IMR-90 (cell line): ENCODE data around the gene BCL11A. TPM values are rescaled to one million over a fixed set of nuclear protein-coding genes. Genes with fewer than 3 reads are reported as not detected.

Experiments used
- ATAC-seq: fragments of 200-7000 bp; cut with Tn5 transposase; 2 replicates; pipeline ENCODE4 v1.9.1; 2020; ENCODE audit warnings: low read depth, mild to moderate bottlenecking, moderate library complexity
- BruUV-seq: library from RNA; stranded (reverse); fragments of 400-500 nt; replicated peaks from 2 replicates; lab custom pipeline; 2021; lab: Mats Ljungman, UMichigan
- CTCF ChIA-PET: fragments of 300-600 bp; formaldehyde crosslinking; extraction: SDS; loops from one replicate; lab custom pipeline; 2021; ENCODE audit warnings: antibody characterized with exemption; lab: Yijun Ruan, JAX
- POLR2A ChIA-PET: fragments of 300-600 bp; sonication (Branson Sonifier 250); formaldehyde crosslinking; loops from one replicate; lab custom pipeline; 2022; ENCODE audit warnings: antibody characterized with exemption; ENCODE audit not compliant: unreplicated experiment; lab: Charles Lee
- DNase-seq: peaks from one replicate; pipeline ENCODE4 v3.0.0; 2013
- H2AFZ ChIP-seq: replicated peaks from 2 replicates; pipeline ENCODE3; 2013; ENCODE audit warnings: low read length, mild to moderate bottlenecking; ENCODE audit not compliant: poor library complexity
- H2AK5ac ChIP-seq: 2 replicates; pipeline ENCODE4 v1.6.1; 2013; ENCODE audit warnings: low read depth, low read length, inconsistent platforms
- H2AK9ac ChIP-seq: replicated peaks from 2 replicates; pipeline ENCODE3; 2013; ENCODE audit warnings: mild to moderate bottlenecking, low read depth, low read length, moderate library complexity; ENCODE audit not compliant: poor library complexity
- H2BK120ac ChIP-seq: 2 replicates; pipeline ENCODE4 v1.6.1; 2013; ENCODE audit warnings: low read depth, low read length, inconsistent platforms
- H2BK15ac ChIP-seq: 3 replicates; pipeline ENCODE4 v1.6.1; 2013; ENCODE audit warnings: low read depth, low read length, inconsistent platforms
- H2BK20ac ChIP-seq: 2 replicates; pipeline ENCODE4 v1.6.1; 2013; ENCODE audit warnings: low read depth, mild to moderate bottlenecking, inconsistent platforms, low read length, moderate library complexity
- H2BK5ac ChIP-seq: 2 replicates; pipeline ENCODE4 v1.6.1; 2013; ENCODE audit warnings: mild to moderate bottlenecking, low read depth, low read length, inconsistent platforms; ENCODE audit not compliant: poor library complexity, severe bottlenecking
- H3K14ac ChIP-seq: replicated peaks from 2 replicates; pipeline ENCODE4 v1.6.1; 2013; ENCODE audit warnings: low read depth, low read length, inconsistent platforms
- H3K18ac ChIP-seq: 2 replicates; pipeline ENCODE4 v1.6.1; 2013; ENCODE audit warnings: low read depth, low read length, control low read depth
- H3K23ac ChIP-seq: 2 replicates; pipeline ENCODE4 v1.6.1; 2013; ENCODE audit warnings: low read depth, low read length, inconsistent platforms
- H3K27ac ChIP-seq: 2 replicates; pipeline ENCODE4 v1.5.1; 2013; ENCODE audit warnings: mild to moderate bottlenecking, control low read depth, low read length; ENCODE audit not compliant: insufficient read depth
- H3K27me3 ChIP-seq: 2 replicates; pipeline ENCODE4 v1.6.1; 2013; ENCODE audit warnings: low read length; ENCODE audit not compliant: control insufficient read depth, insufficient read depth
- H3K36me3 ChIP-seq: 2 replicates; pipeline ENCODE4 v1.6.1; 2013; ENCODE audit warnings: low read length, mixed read lengths; ENCODE audit not compliant: control insufficient read depth, insufficient read depth
- H3K4ac ChIP-seq: 2 replicates; pipeline ENCODE4 v1.6.1; 2013; ENCODE audit warnings: low read depth, low read length, inconsistent platforms
- H3K4me1 ChIP-seq: 2 replicates; pipeline ENCODE4 v1.6.1; 2013; ENCODE audit warnings: low read length, mixed read lengths; ENCODE audit not compliant: control insufficient read depth, insufficient read depth
- H3K4me2 ChIP-seq: 2 replicates; pipeline ENCODE4 v1.6.1; 2013; ENCODE audit warnings: low read depth, mild to moderate bottlenecking, control low read depth, low read length, moderate library complexity
- H3K4me3 ChIP-seq: 2 replicates; pipeline ENCODE4 v1.5.1; 2013; ENCODE audit warnings: low read depth, mild to moderate bottlenecking, control low read depth, low read length, moderate library complexity; ENCODE audit not compliant: insufficient read depth
- H3K56ac ChIP-seq: 2 replicates; pipeline ENCODE4 v1.6.1; 2013; ENCODE audit warnings: low read length, inconsistent platforms; ENCODE audit not compliant: insufficient read depth; ENCODE audit errors: extremely low read depth
- H3K79me1 ChIP-seq, 2 experiments: 2 replicates each; pipeline ENCODE4 v1.6.1; 2013; ENCODE audit warnings: low read length in 2 of 2, inconsistent platforms in 1 of 2, low read depth in 1 of 2
- H3K9ac ChIP-seq: 2 replicates; pipeline ENCODE4 v1.6.1; 2013; ENCODE audit warnings: low read depth, low read length, control low read depth
- H3K9me1 ChIP-seq: 2 replicates; pipeline ENCODE4 v1.6.1; 2013; ENCODE audit warnings: low read length, inconsistent platforms; ENCODE audit not compliant: insufficient read depth
- H3K9me3 ChIP-seq: 2 replicates; pipeline ENCODE4 v1.6.1; 2013; ENCODE audit warnings: low read length; ENCODE audit not compliant: control insufficient read depth, insufficient read depth
- H4K20me1 ChIP-seq: 2 replicates; pipeline ENCODE4 v1.6.1; 2013; ENCODE audit warnings: low read length, inconsistent platforms; ENCODE audit not compliant: insufficient read depth
- H4K5ac ChIP-seq: 2 replicates; pipeline ENCODE4 v1.6.1; 2013; ENCODE audit warnings: mild to moderate bottlenecking, low read depth, low read length, control low read depth
- H4K8ac ChIP-seq, 2 experiments: 2 replicates each; pipeline ENCODE4 v1.6.1; 2013; ENCODE audit warnings: low read depth in 2 of 2, low read length in 2 of 2, control low read depth in 1 of 2, inconsistent platforms in 1 of 2
- H4K91ac ChIP-seq: 2 replicates; pipeline ENCODE4 v1.6.1; 2013; ENCODE audit warnings: low read depth, low read length, inconsistent platforms; ENCODE audit not compliant: insufficient read depth
- BHLHE40 ChIP-seq: fragments of 150-350 bp; IDR thresholded peaks from 2 replicates; pipeline ENCODE4 v1.6.1; 2016; ENCODE audit warnings: mild to moderate bottlenecking, low read depth, low read length
- CEBPB ChIP-seq: IDR thresholded peaks from 2 replicates; pipeline ENCODE4 v1.6.1; 2012; ENCODE audit warnings: low read depth, low read length, improper control_type of control experiment
- CHD1 ChIP-seq: IDR thresholded peaks from 2 replicates; pipeline ENCODE4 v1.6.1; 2012; ENCODE audit warnings: low read depth, low read length, improper control_type of control experiment
- MAFK ChIP-seq: IDR thresholded peaks from 2 replicates; pipeline ENCODE4 v1.6.1; 2012; ENCODE audit warnings: low read depth, low read length, improper control_type of control experiment
- MAZ ChIP-seq: IDR thresholded peaks from 2 replicates; pipeline ENCODE4 v1.6.1; 2012; ENCODE audit warnings: low read depth, mild to moderate bottlenecking, low read length, improper control_type of control experiment, moderate library complexity, borderline replicate concordance
- MXI1 ChIP-seq: IDR thresholded peaks from 2 replicates; pipeline ENCODE4 v1.6.1; 2012; ENCODE audit warnings: low read depth, mild to moderate bottlenecking, low read length, moderate library complexity, borderline replicate concordance
- NFE2L2 ChIP-seq: fragments of 150-350 bp; IDR thresholded peaks from 2 replicates; pipeline ENCODE4 v1.6.1; 2016; ENCODE audit warnings: low read depth, mild to moderate bottlenecking, low read length
- RAD21 ChIP-seq: IDR thresholded peaks from 2 replicates; pipeline ENCODE4 v1.6.1; 2012; ENCODE audit warnings: low read length, improper control_type of control experiment
- RCOR1 ChIP-seq: IDR thresholded peaks from 2 replicates; pipeline ENCODE4 v1.6.1; 2012; ENCODE audit warnings: mild to moderate bottlenecking, low read length, improper control_type of control experiment; ENCODE audit not compliant: insufficient replicate concordance
- RFX5 ChIP-seq: IDR thresholded peaks from 2 replicates; pipeline ENCODE4 v1.8.0; 2012; ENCODE audit warnings: low read depth, mild to moderate bottlenecking, low read length, moderate library complexity
- SMC3 ChIP-seq: fragments of 150-350 bp; IDR thresholded peaks from 2 replicates; pipeline ENCODE4 v1.6.1; 2016; ENCODE audit warnings: low read depth, mild to moderate bottlenecking, antibody characterized with exemption, low read length, moderate library complexity
- WGBS, 2 experiments: methylation state at CpG; one replicate each; pipeline versions ENCODE4 v1.1.5 to v1.1.7; 2013; ENCODE audit warnings: missing lambda C conversion rate in 2 of 2; ENCODE audit not compliant: insufficient read length in 1 of 2; ENCODE audit errors: extremely low coverage in 2 of 2; 5-methylcytosine and 5-hydroxymethylcytosine counted together
- dilution Hi-C: fragments of 300-500 bp; cut with HindIII; formaldehyde crosslinking; loops from one replicate; pipeline ENCODE4 v1.14.3; 2018; ENCODE audit warnings: low sequenced_read_pairs; ENCODE audit not compliant: unreplicated experiment
- in situ Hi-C: fragments of 300-500 bp; cut with MboI; formaldehyde crosslinking; loops from 3 replicates; pipeline ENCODE4 v1.14.3; 2019; ENCODE audit warnings: low sequenced_read_pairs, inconsistent platforms, mixed read lengths
- intact Hi-C: fragments of 100-400 bp; cut with micrococcal nuclease; formaldehyde crosslinking; loops from 2 replicates; pipeline ENCODE4 v1.10.0; 2022
- polyA plus RNA-seq, 3 experiments: library from polyadenylated mRNA; depleted of rRNA; stranded (reverse); fragments of >200 nt; gene quantifications; 2 replicates each; pipeline ENCODE4 v1.2.3, GENCODE V29; 2012; ENCODE audit warnings: low replicate concordance in 1 of 3
- total RNA-seq: library from RNA; depleted of rRNA; stranded (reverse); fragments of >200 nt; gene quantifications from 2 replicates; pipeline ENCODE4 v1.2.3, GENCODE V29; 2012
- TF ChIP-seq, protein P1 (sequence below): conservative IDR thresholded peaks from 2 replicates; pipeline ENCODE4 v1.5.1; 2012; ENCODE audit warnings: mild to moderate bottlenecking, low read depth, low read length, improper control_type of control experiment
- TF ChIP-seq, protein P2 (sequence below): fragments of 150-350 bp; IDR thresholded peaks from 2 replicates; pipeline ENCODE4 v1.6.1; 2016; ENCODE audit warnings: low read depth, mild to moderate bottlenecking, low read length, moderate library complexity, borderline replicate concordance
- TF ChIP-seq, protein P3 (sequence below): fragments of 150-350 bp; IDR thresholded peaks from 2 replicates; pipeline ENCODE4 v1.6.1; 2017; ENCODE audit warnings: mild to moderate bottlenecking, antibody characterized with exemption, low read length, low read depth

Gene BCL11A
- total and polyA plus RNA-seq, 2 of the 4 experiments (the other 2 are of a cell fraction): 1.0 to 1.1 TPM

DNA sequence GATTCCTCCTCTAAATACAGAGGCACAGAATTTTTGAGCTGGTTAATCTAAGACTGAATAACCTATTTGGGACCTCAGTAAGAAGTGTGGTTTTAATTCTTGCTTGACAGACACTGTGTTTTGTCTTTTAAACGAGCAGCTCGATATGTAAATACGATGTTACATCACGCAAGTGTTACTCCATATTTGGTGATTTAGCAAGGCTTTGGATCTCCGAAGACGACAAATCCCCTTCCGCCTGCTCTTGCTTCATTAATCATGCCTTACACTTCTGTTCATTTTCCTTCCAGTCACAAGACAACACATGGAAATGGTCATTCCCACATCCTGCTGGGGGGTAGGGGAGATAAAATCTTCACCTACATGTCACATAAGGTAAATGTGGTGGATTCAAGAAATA lies 9.4 kb downstream of the BCL11A start:
- Histone ChIP-seq H4K5ac (no peak overlapping the region), H3K4me2 (no peak overlapping the region), H2BK120ac (no peak overlapping the region), H2AFZ (no peak overlapping the region), H3K79me1 (no peaks in the 10 kb centered on the region), H2BK20ac (no peak overlapping the region), H3K56ac (no peak overlapping the region), H3K36me3 (no peaks in the 10 kb centered on the region), H3K23ac (no peak overlapping the region), H3K18ac (no peak overlapping the region), H2BK15ac (no peak overlapping the region), H4K91ac (no peak overlapping the region), H2AK9ac (no peak overlapping the region), H4K8ac (no peak overlapping the region), H3K14ac (no peak overlapping the region), H2AK5ac (no peak overlapping the region), H2BK5ac (no peak overlapping the region), H3K4ac (no peak overlapping the region), H3K4me3 (no peak overlapping the region), H3K9ac (no peak overlapping the region), H3K9me1 (no peaks in the 10 kb centered on the region), H3K27me3 (peaks cover 12% of the 10 kb centered on the region), H3K9me3 (no peaks in the 10 kb centered on the region), H3K4me1 (no peaks in the 10 kb centered on the region), H4K20me1 (no peaks in the 10 kb centered on the region), H3K27ac (no peak overlapping the region)
- in situ Hi-C loops: no loop called here
- DNase-seq (no peak), ATAC-seq (no peak)
- TF ChIP-seq CHD1 (no peak), CEBPB (no peak), RFX5 (no peak), NFE2L2 (no peak), RAD21 (no peak), MAFK (no peak), MXI1 (no peak), SMC3 (no peak), MAZ (no peak), RCOR1 (no peak), BHLHE40 (no peak)
- TF ChIP-seq, protein P1, sequence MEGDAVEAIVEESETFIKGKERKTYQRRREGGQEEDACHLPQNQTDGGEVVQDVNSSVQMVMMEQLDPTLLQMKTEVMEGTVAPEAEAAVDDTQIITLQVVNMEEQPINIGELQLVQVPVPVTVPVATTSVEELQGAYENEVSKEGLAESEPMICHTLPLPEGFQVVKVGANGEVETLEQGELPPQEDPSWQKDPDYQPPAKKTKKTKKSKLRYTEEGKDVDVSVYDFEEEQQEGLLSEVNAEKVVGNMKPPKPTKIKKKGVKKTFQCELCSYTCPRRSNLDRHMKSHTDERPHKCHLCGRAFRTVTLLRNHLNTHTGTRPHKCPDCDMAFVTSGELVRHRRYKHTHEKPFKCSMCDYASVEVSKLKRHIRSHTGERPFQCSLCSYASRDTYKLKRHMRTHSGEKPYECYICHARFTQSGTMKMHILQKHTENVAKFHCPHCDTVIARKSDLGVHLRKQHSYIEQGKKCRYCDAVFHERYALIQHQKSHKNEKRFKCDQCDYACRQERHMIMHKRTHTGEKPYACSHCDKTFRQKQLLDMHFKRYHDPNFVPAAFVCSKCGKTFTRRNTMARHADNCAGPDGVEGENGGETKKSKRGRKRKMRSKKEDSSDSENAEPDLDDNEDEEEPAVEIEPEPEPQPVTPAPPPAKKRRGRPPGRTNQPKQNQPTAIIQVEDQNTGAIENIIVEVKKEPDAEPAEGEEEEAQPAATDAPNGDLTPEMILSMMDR: no peak
- TF ChIP-seq, protein P2, sequence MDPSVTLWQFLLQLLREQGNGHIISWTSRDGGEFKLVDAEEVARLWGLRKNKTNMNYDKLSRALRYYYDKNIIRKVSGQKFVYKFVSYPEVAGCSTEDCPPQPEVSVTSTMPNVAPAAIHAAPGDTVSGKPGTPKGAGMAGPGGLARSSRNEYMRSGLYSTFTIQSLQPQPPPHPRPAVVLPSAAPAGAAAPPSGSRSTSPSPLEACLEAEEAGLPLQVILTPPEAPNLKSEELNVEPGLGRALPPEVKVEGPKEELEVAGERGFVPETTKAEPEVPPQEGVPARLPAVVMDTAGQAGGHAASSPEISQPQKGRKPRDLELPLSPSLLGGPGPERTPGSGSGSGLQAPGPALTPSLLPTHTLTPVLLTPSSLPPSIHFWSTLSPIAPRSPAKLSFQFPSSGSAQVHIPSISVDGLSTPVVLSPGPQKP: no peak
- TF ChIP-seq, protein P3, sequence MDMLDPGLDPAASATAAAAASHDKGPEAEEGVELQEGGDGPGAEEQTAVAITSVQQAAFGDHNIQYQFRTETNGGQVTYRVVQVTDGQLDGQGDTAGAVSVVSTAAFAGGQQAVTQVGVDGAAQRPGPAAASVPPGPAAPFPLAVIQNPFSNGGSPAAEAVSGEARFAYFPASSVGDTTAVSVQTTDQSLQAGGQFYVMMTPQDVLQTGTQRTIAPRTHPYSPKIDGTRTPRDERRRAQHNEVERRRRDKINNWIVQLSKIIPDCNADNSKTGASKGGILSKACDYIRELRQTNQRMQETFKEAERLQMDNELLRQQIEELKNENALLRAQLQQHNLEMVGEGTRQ: no peak
- BruUV-seq: no TSS peak
- POLR2A ChIA-PET: no interaction called here
- CTCF ChIA-PET: no interaction called here
- WGBS, 2 experiments: 40% methylated on average over 1 of the region's 7 CpGs; no CpG with 5 or more reads in 1 of the 2 experiments
- dilution Hi-C loops: no loop called here
- intact Hi-C loops: no loop called here
